ENCODE measurements around the gene COG4.

DNA sequence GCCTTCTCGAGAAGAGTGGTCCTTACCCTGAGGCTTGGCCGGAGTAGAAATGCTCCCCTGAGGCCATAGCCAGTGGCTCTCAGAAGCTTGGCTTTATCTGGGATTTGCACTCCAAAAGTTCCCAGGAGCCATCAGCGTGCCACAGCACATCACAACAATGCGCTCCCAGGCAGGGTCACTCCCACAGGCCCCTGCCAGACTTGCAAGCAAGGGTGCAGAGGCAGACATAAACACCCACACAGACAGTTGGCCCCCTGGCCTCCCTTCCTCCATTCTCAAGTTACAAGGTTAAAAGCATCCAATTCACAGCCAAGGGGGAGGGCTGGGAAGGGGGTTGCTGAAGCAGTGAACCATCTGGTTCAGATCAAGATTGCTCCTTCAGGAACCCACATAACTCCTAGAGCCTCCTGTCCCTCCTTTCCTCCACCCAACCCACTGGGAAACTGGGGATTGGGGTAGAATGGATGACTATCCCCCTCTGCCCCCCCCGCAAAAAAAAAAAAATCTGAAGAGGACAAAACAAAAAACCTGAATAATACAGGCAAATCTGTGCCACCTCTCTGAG lies 86.3 kb downstream of the COG4 start:
- TF ChIP-seq, protein P1, sequence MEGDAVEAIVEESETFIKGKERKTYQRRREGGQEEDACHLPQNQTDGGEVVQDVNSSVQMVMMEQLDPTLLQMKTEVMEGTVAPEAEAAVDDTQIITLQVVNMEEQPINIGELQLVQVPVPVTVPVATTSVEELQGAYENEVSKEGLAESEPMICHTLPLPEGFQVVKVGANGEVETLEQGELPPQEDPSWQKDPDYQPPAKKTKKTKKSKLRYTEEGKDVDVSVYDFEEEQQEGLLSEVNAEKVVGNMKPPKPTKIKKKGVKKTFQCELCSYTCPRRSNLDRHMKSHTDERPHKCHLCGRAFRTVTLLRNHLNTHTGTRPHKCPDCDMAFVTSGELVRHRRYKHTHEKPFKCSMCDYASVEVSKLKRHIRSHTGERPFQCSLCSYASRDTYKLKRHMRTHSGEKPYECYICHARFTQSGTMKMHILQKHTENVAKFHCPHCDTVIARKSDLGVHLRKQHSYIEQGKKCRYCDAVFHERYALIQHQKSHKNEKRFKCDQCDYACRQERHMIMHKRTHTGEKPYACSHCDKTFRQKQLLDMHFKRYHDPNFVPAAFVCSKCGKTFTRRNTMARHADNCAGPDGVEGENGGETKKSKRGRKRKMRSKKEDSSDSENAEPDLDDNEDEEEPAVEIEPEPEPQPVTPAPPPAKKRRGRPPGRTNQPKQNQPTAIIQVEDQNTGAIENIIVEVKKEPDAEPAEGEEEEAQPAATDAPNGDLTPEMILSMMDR (IDR thresholded peaks at IDR 0.05), result no peak
- no peak for TF ChIP-seq TCF7L2 (IDR thresholded peaks at IDR 0.05; ENCODE audit: low read depth, low read length)
- TF ChIP-seq POLR2AphosphoS5 (IDR thresholded peaks at IDR 0.05; ENCODE audit: low read depth, low read length), result no peak
